ENCODE results near the gene TMEFF1. TPM values are rescaled to one million over a fixed set of nuclear protein-coding genes. Genes with fewer than 3 reads are reported as not detected.

The TMEFF1 gene
- total and polyA plus RNA-seq, 2 of the 8 experiments (the other 6 are each of a cell fraction or from before 2014, with no cell fraction given), result 13.5 to 68.2 TPM

DNA sequence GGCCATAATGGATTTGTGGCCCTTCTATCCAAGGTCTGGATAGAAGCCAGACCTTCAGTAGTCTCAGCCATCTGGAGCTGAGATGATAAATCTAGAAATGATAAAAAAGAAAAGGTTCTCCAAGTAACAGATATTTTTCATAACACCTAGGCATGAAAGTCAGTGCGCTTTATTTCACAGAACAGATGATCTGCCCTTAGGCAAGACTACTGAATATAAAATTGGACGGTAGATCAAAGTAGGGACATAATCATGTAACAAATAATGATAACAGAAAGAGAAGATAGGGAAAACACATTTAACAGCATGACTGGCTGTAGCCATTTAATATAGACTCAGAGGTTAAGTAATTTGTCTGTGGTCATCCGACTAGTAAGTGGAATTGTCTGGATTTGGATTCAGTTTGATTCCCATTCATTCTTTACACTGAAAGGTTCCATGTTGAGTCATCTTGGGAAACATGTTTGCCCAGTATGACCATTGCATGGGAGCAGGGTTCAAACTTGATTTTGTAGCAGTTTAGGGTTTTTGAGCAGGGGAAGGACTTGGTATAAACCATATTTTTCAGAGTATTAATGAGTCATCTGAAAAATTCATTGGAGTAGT, 100.8 kb downstream of the TMEFF1 start:
- Histone ChIP-seq H3K23ac (ENCODE audit: insufficient read length) (no peak overlapping the region), H3K79me1 (ENCODE audit: low read depth, low read length) (no peaks in the 10 kb centered on the region), H2BK15ac (ENCODE audit: low read length) (no peak overlapping the region), H2BK5ac (ENCODE audit: low read depth, low read length) (no peak overlapping the region), H3K4ac (replicated peaks; ENCODE audit: insufficient read length, low read depth, low read length) (no peak overlapping the region), H3K18ac (ENCODE audit: extremely low read depth, low read length) (no peak overlapping the region), H2BK12ac (ENCODE audit: low read depth, low read length) (no peak overlapping the region), H4K5ac (ENCODE audit: insufficient read length, low read depth, low read length) (no peak overlapping the region), H3K36me3 (ENCODE audit: control insufficient read depth in 2 of 4, insufficient read depth in 4 of 4, low read length in 3 of 4) (peaks cover 0 to 71% (median 23%) of the 10 kb centered on the region in 4 experiments; a peak in 6 of 8 replicates), H3K23me2 (ENCODE audit: low read depth, low read length) (no peaks in the 10 kb centered on the region), H2AK5ac (ENCODE audit: low read depth, low read length) (no peak overlapping the region), H3K4me1 (replicated peaks in 1 of 4; ENCODE audit: control insufficient read depth in 3 of 4, insufficient read depth in 4 of 4, low read length in 3 of 4) (no peaks in the 10 kb centered on the region), H3K9ac (replicated peaks in 1 of 4; ENCODE audit: extremely low read depth in 1 of 4, low read depth in 3 of 4, low read length in 3 of 4) (no peak overlapping the region), H3K4me3 (ENCODE audit: extremely low read depth in 1 of 4, insufficient read depth in 2 of 4, low read depth in 3 of 4, low read length in 4 of 4) (no peak overlapping the region), H3K27ac (ENCODE audit: low read depth, low read length) (no peak overlapping the region), H4K20me1 (replicated peaks in 1 of 2; ENCODE audit: control insufficient read depth in 1 of 2, insufficient read depth in 2 of 2, low read length in 2 of 2) (peaks cover 0 to 3% of the 10 kb centered on the region in 2 experiments), H2AFZ (ENCODE audit: low read length) (no peak overlapping the region), H3K79me2 (ENCODE audit: control insufficient read depth in 1 of 2, insufficient read depth in 2 of 2, low read length in 2 of 2) (peaks cover 0 to 3% of the 10 kb centered on the region in 2 experiments; a peak in 1 of 4 replicates), H3K9me3 (ENCODE audit: insufficient read depth in 2 of 2, low read depth in 1 of 2, low read length in 1 of 2) (no peaks in the 10 kb centered on the region), H4K8ac (ENCODE audit: extremely low read depth, insufficient read depth, low read length) (no peak overlapping the region), H3K14ac (ENCODE audit: insufficient read length) (no peak overlapping the region), H2BK20ac (ENCODE audit: low read length) (no peak overlapping the region), H3K27me3 (replicated peaks in 1 of 4; ENCODE audit: control insufficient read depth in 3 of 4, extremely low read depth in 1 of 4, insufficient read depth in 3 of 4, low read length in 3 of 4) (no peaks in the 10 kb centered on the region), H3K56ac (replicated peaks; ENCODE audit: insufficient read length, low read depth, low read length) (no peak overlapping the region), H3K4me2 (ENCODE audit: insufficient read depth in 1 of 2, low read depth in 2 of 2, low read length in 2 of 2) (no peak overlapping the region), H2BK120ac (replicated peaks; ENCODE audit: low read depth, low read length) (no peak overlapping the region), H4K91ac (replicated peaks; ENCODE audit: insufficient read length, low read length) (no peak overlapping the region)
- POLR2A ChIA-PET (ENCODE audit: partially characterized antibody), result no interaction called here
- DNase-seq (ENCODE audit: low read depth in 1 of 2, low spot score in 2 of 2) (no peak), FAIRE-seq (no peak)
- WGBS, 2 experiments (ENCODE audit: extremely low coverage in 1 of 2, insufficient coverage in 1 of 2, insufficient read length in 1 of 2, insufficient replicate concordance in 2 of 2, low coverage in 1 of 2, low lambda C conversion rate in 2 of 2, missing lambda C conversion rate in 1 of 2), result 96% methylated on average over 3 of the region's 3 CpGs; no CpG with 5 or more reads in 1 of the 2 experiments
- CTCF ChIA-PET (ENCODE audit: partially characterized antibody), result interaction anchor here (0.6 kb wide), 1 partner anchor 593 kb away, joined by 3 read pairs; no protein-coding TSS in a partner anchor
- TF ChIP-seq EGR1 (IDR thresholded peaks at IDR 0.05; ENCODE audit: borderline replicate concordance, low read depth, low read length) (no peak), TCF12 (IDR thresholded peaks at IDR 0.05; ENCODE audit: low read depth, low read length) (no peak), HDAC2 (IDR thresholded peaks at IDR 0.05; ENCODE audit: borderline replicate concordance in 1 of 2, low read depth in 2 of 2, low read length in 2 of 2) (no peak), KDM1A (IDR thresholded peaks at IDR 0.05; ENCODE audit: borderline replicate concordance, low read length) (no peak), KDM5A (IDR thresholded peaks at IDR 0.05; ENCODE audit: low read length) (no peak), PHF8 (conservative IDR thresholded peaks at IDR 0.05; ENCODE audit: low read depth, low read length) (no peak), RXRA (IDR thresholded peaks at IDR 0.05; ENCODE audit: insufficient read depth, low read depth, low read length) (no peak), CEBPB (IDR thresholded peaks at IDR 0.05; ENCODE audit: low read depth, low read length) (no peak), TAF7 (optimal IDR thresholded peaks at IDR 0.05; ENCODE audit: borderline replicate concordance, low read depth, low read length) (no peak), SP2 (IDR thresholded peaks at IDR 0.05; ENCODE audit: low read length) (no peak), TBP (IDR thresholded peaks at IDR 0.05; ENCODE audit: low read depth, low read length) (no peak), ZNF274 (IDR thresholded peaks at IDR 0.05; ENCODE audit: borderline replicate concordance, extremely low read depth, low read length) (no peak), BACH1 (IDR thresholded peaks at IDR 0.05; ENCODE audit: low read length) (no peak), RAD21 (IDR thresholded peaks at IDR 0.05 in 1 of 2, conservative IDR thresholded peaks at IDR 0.05 in 1 of 2; ENCODE audit: low read depth in 2 of 2, low read length in 2 of 2) (no peak)
